K562 (cell line): ENCODE results near the gene SLC2A4. TPM values are rescaled to one million over a fixed set of nuclear protein-coding genes. Genes with fewer than 3 reads are reported as not detected.
A peak's percentile ranks its signal among the peaks of the same experiment; 100 is the strongest.

Experiments
- ARID2 ChIP-seq: fragments of 450-650 bp; IDR thresholded peaks from 2 replicates; pipeline ENCODE4 v1.6.1; 2017; ENCODE audit warnings: antibody characterized with exemption, mild to moderate bottlenecking
- CBFB ChIP-seq: sonication (generic); formaldehyde crosslinking; IDR thresholded peaks from 2 replicates; pipeline ENCODE4 v1.4.0; 2020; ENCODE audit warnings: mild to moderate bottlenecking, missing genetic modification reagents
- CBX1 ChIP-seq: sonication (generic); IDR thresholded peaks from 2 replicates; pipeline ENCODE4 v1.6.1; 2016; ENCODE audit warnings: antibody characterized with exemption, low read depth, mild to moderate bottlenecking
- CHCHD3 ChIP-seq: fragments of 250-450 bp; sonication (Bioruptor Pico); IDR thresholded peaks from 2 replicates; pipeline ENCODE4 v2.1.2; 2022; ENCODE audit warnings: mild to moderate bottlenecking
- CHD1 ChIP-seq: fragments of 200-600 bp; sonication (generic); IDR thresholded peaks from one replicate; pipeline ENCODE4 v1.6.1; 2012; ENCODE audit warnings: mild to moderate bottlenecking, moderate library complexity, low read length, inconsistent platforms
- COPS2 ChIP-seq: fragments of 450-650 bp; conservative IDR thresholded peaks from 2 replicates; pipeline ENCODE4 v1.6.1; 2016; ENCODE audit warnings: mild to moderate bottlenecking, moderate library complexity
- ETS1 ChIP-seq: conservative IDR thresholded peaks from 2 replicates; pipeline ENCODE4 v1.6.1; 2011; ENCODE audit warnings: low read depth, mild to moderate bottlenecking, low read length; ENCODE audit not compliant: control insufficient read depth
- ILF3 ChIP-seq: fragments of 450-650 bp; IDR thresholded peaks from 2 replicates; pipeline ENCODE4 v1.6.1; 2018; ENCODE audit warnings: antibody characterized with exemption, mild to moderate bottlenecking, moderate library complexity, borderline replicate concordance
- JUNB ChIP-seq: fragments of 450-650 bp; formaldehyde crosslinking; conservative IDR thresholded peaks from 2 replicates; pipeline ENCODE4 v1.4.0; 2020; ENCODE audit warnings: mild to moderate bottlenecking
- MAFF ChIP-seq: IDR thresholded peaks from 2 replicates; pipeline ENCODE4 v1.6.1; 2012; ENCODE audit warnings: low read length, improper control_type of control experiment
- MCM3 ChIP-seq: fragments of 450-650 bp; IDR thresholded peaks from 2 replicates; pipeline ENCODE4 v1.6.1; 2016
- MTA2 ChIP-seq: fragments of 450-650 bp; IDR thresholded peaks from 2 replicates; pipeline ENCODE4 v1.6.1; 2016; ENCODE audit warnings: low read depth
- MYBL2 ChIP-seq, 2 experiments: fragments of 450-650 bp in 1 of 2; sonication (generic) in 1 of 2; formaldehyde crosslinking in 1 of 2; IDR thresholded peaks; 2 replicates each; pipeline versions ENCODE4 v1.6.1 to v1.8.1; 2017 to 2022; ENCODE audit warnings: borderline replicate concordance in 1 of 2, inconsistent platforms in 1 of 2, low read depth in 1 of 2, mild to moderate bottlenecking in 1 of 2, missing genetic modification reagents in 1 of 2, moderate library complexity in 1 of 2
- NR2C2 ChIP-seq, 2 experiments: fragments of 200-800 bp in 1 of 2; sonication (Bioruptor generic) in 1 of 2; sonication (generic) in 1 of 2; formaldehyde crosslinking in 1 of 2; IDR thresholded peaks; 2 replicates each; pipeline versions ENCODE4 v1.6.1 to v1.8.0; 2016 to 2022; ENCODE audit warnings: mild to moderate bottlenecking in 1 of 2, missing compliant biosample characterization in 1 of 2, missing genetic modification characterization in 1 of 2, missing genetic modification reagents in 1 of 2
- PTBP1 ChIP-seq: fragments of 200-400 bp; formaldehyde crosslinking; IDR thresholded peaks from 2 replicates; pipeline ENCODE4 v1.6.1; 2017; ENCODE audit warnings: low read depth, low read length
- RBM34 ChIP-seq: fragments of 200-400 bp; formaldehyde crosslinking; IDR thresholded peaks from 2 replicates; pipeline ENCODE4 v1.6.1; 2018; ENCODE audit warnings: low read length, borderline replicate concordance; ENCODE audit not compliant: insufficient read depth
- SMAD4 ChIP-seq: fragments of 250-450 bp; sonication (Bioruptor Pico); conservative IDR thresholded peaks from 2 replicates; pipeline ENCODE4 v1.8.0; 2021; ENCODE audit warnings: inconsistent platforms, mild to moderate bottlenecking, moderate library complexity
- TRIM28 ChIP-seq: fragments of 450-650 bp; IDR thresholded peaks from 2 replicates; pipeline ENCODE4 v1.6.1; 2017
- ZC3H4 ChIP-seq: sonication (generic); formaldehyde crosslinking; IDR thresholded peaks from 2 replicates; pipeline ENCODE4 v1.9.0; 2021; ENCODE audit warnings: missing genetic modification reagents, borderline replicate concordance
- ZNF174 ChIP-seq: fragments of 250-450 bp; sonication (Bioruptor Pico); IDR thresholded peaks from 2 replicates; pipeline ENCODE4 v1.4.0; 2020; ENCODE audit warnings: mild to moderate bottlenecking
- ZNF24 ChIP-seq: fragments of 450-650 bp; IDR thresholded peaks from 2 replicates; pipeline ENCODE4 v1.6.1; 2016
- ZNF347 ChIP-seq: fragments of 450-650 bp; formaldehyde crosslinking; IDR thresholded peaks from 2 replicates; pipeline ENCODE4 v1.4.0; 2020; ENCODE audit warnings: low read depth, mild to moderate bottlenecking, moderate library complexity
- ZNF408 ChIP-seq: fragments of 250-450 bp; sonication (Bioruptor Pico); IDR thresholded peaks from 2 replicates; pipeline ENCODE4 v1.4.0; 2020; ENCODE audit warnings: low read depth, mild to moderate bottlenecking, moderate library complexity
- ZNF445 ChIP-seq: fragments of 250-450 bp; sonication (Bioruptor Pico); IDR thresholded peaks from 2 replicates; pipeline ENCODE4 v1.4.0; 2020; ENCODE audit warnings: low read depth, mild to moderate bottlenecking, moderate library complexity
- ZNF518B ChIP-seq: fragments of 250-450 bp; sonication (Bioruptor Pico); IDR thresholded peaks from 2 replicates; pipeline ENCODE4 v1.5.0; 2021; ENCODE audit warnings: mild to moderate bottlenecking, moderate library complexity
- polyA plus RNA-seq, 8 experiments: library from polyadenylated mRNA; depleted of rRNA in 4 of 8; stranded (reverse) in 5 of 8; unstranded in 3 of 8; fragments of >200 nt; fragmentation: Nextera tagmentation in 2 of 8; fragmentation: Illumina TruSeq in 1 of 8; extraction: Ambion mirVana in 2 of 8; extraction: Trizol in 1 of 8; gene quantifications; 2 replicates each; pipeline versions ENCODE4 v1.2.1 to v1.2.3, GENCODE V29; 2011 to 2014; ENCODE audit warnings: inconsistent platforms in 1 of 8, missing spikeins in 1 of 8
- total RNA-seq, 7 experiments: library from RNA; depleted of rRNA in 6 of 7; stranded (reverse); fragments of >200 nt in 6 of 7; fragmentation: Illumina TruSeq in 2 of 7; extraction: Trizol in 2 of 7; gene quantifications; 2 replicates each; pipeline versions ENCODE4 v1.2.1 to v1.2.3, GENCODE V29; 2011 to 2021; ENCODE audit warnings: low replicate concordance in 1 of 7

Gene SLC2A4
- total and polyA plus RNA-seq, 9 of the 15 experiments (the other 6 are each of a cell fraction or from before 2014, with no cell fraction given) = 0.74 to 3.5 (median 1.6) TPM

- no peak for TF ChIP-seq ZNF518B
- no peak for TF ChIP-seq ZNF408 (CRISPR knock-in tag)
- no peak for TF ChIP-seq ZNF174 (CRISPR knock-in tag)
- TF ChIP-seq ZNF445 (CRISPR knock-in tag) = no peak
- no peak for TF ChIP-seq CBFB (CRISPR knock-in tag)
- TF ChIP-seq ARID2 = no peak
- TF ChIP-seq NR2C2 (CRISPR knock-in tag; IDR thresholded peaks at IDR 0.05) = no peak
- peak; percentile 76 for TF ChIP-seq NR2C2 (tag; IDR thresholded peaks at IDR 0.05)
- no peak for TF ChIP-seq CHD1
- no peak for TF ChIP-seq MTA2
- TF ChIP-seq COPS2 = no peak
- peak; percentile 37; the same call in 1 of the 2 replicates for TF ChIP-seq ZC3H4 (CRISPR knock-in tag)
- TF ChIP-seq PTBP1 = no peak
- TF ChIP-seq RBM34 = no peak
- 0 out of 2 replicates have a peak, but pooled peaks have one; percentile 12 for TF ChIP-seq JUNB (CRISPR knock-in tag)
- TF ChIP-seq ILF3 = peak; percentile 98
- TF ChIP-seq TRIM28 = no peak
- TF ChIP-seq ZNF24 = no peak
- TF ChIP-seq ETS1 = peak; percentile 71; the same call in 1 of the 2 replicates
- TF ChIP-seq MYBL2 (IDR thresholded peaks at IDR 0.05; ENCODE audit: low read depth) = no peak
- no peak for TF ChIP-seq MYBL2 (CRISPR knock-in tag; IDR thresholded peaks at IDR 0.05; ENCODE audit: borderline replicate concordance)
- TF ChIP-seq MAFF = no peak
- TF ChIP-seq MCM3 = no peak
- TF ChIP-seq CBX1 = peak; percentile 94
- TF ChIP-seq ZNF347 (CRISPR knock-in tag) = no peak
- 0 out of 2 replicates have a peak, but pooled peaks have one; percentile 68 for TF ChIP-seq CHCHD3
- TF ChIP-seq SMAD4 (CRISPR knock-in tag) = peak; percentile 87
Measured at GRCh38 chr17:7234083-7234951, 47.2 kb upstream of the SLC2A4 start, which contains the start of gene DVL2 (continued).
